NCI-H2029 (cell line): ENCODE data around the gene LMAN1.

ENCODE experiments used
- DNase-seq: peaks from one replicate; lab custom pipeline; 2025; lab: John Stamatoyannopoulos, UW

LMAN1 gene, protein sequence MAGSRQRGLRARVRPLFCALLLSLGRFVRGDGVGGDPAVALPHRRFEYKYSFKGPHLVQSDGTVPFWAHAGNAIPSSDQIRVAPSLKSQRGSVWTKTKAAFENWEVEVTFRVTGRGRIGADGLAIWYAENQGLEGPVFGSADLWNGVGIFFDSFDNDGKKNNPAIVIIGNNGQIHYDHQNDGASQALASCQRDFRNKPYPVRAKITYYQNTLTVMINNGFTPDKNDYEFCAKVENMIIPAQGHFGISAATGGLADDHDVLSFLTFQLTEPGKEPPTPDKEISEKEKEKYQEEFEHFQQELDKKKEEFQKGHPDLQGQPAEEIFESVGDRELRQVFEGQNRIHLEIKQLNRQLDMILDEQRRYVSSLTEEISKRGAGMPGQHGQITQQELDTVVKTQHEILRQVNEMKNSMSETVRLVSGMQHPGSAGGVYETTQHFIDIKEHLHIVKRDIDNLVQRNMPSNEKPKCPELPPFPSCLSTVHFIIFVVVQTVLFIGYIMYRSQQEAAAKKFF

DNA sequence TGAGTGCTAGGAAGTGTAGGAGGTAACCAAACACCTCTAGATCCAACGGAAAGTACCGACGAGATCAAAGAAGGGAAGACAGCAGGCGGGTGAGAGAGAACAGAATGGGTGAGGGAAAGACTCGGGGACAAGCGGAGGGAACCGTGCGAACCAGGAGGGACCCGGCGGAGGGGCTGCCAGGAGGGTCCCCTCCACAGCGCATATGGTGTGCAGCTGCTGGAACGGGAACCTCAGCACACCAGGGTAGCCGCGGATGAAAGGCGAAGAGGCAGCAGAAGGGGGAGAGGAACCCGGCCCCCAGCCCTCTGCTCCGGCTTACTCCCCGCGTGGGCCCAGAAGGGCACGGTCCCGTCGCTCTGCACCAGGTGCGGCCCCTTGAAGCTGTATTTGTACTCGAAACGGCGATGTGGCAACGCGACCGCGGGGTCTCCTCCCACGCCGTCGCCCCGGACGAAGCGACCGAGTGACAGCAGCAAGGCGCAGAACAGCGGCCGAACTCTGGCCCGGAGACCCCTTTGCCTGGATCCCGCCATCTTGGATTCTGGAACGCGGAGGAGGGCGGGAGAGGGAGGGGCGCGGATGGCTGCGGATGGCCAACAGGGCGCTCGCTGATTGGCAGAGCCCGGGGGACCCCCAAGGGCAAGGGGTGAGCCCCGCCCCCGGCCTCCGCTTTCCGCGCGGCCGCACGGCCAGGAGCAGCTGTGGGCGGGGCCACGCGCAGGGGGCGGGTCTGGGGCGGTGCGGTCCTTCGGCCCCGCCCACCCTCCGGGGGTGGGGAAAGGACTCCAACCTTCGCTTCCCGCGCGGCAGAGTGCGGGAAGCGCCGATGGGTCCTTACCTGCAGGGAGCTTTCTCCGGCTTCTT is at the start of gene LMAN1:
LMAN1 (minus strand) TSS at position 554 of the 864 bp plus-strand sequence; CDS start at position 533, 21 bp downstream.
- DNase-seq, result peak; percentile 87

DNA sequence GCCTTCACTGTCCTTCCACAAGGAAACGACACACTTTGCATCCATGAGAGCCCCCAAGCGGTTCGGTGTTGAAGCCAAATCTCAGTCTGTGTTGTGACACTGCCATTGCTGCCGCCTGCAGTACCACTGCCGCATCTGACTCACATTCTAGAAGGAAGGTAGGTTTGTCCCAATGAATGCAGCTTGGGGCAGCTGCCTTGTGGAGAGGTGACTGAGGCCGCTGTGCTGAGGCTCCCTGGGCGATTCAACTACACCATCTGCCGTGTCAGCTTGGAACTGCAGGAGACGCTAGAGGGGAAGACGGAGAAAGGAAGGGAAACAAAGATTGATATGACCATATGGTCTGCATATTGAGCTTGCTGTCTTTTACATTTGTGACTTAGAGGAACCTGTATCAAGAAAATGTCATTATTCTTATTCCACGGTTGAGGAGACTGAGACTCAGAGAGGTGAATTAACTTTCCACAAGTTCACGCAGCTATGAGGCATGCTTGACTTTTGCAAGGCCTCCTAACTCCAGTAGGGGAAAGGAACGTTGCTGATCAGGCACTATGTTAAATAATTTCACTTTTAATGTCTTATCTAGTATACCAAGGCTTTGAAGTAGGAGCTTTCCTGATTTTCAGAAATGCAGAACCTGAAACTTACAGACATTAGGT is 43.5 kb upstream of the LMAN1 start:
- peak; percentile 81 for DNase-seq

DNA sequence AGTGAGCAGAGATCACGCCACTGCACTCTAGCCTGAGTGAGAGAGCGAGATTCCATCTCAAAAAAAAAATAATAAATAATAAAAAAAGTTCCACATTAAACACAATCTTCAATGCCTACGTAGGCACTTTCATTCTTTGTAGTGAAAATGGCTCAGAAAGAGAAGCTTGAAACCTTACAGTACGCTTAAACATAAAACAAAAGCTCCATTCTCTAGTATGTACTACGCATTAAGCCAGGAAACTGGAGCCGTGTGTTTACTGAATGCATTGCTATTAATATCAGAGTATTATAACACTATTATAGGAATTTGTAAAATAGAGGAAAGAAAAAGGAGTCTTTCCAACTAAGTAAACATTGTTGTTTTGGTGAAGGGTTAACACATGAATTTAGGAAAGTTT is 41.3 kb upstream of the LMAN1 start:
- no peak for DNase-seq

DNA sequence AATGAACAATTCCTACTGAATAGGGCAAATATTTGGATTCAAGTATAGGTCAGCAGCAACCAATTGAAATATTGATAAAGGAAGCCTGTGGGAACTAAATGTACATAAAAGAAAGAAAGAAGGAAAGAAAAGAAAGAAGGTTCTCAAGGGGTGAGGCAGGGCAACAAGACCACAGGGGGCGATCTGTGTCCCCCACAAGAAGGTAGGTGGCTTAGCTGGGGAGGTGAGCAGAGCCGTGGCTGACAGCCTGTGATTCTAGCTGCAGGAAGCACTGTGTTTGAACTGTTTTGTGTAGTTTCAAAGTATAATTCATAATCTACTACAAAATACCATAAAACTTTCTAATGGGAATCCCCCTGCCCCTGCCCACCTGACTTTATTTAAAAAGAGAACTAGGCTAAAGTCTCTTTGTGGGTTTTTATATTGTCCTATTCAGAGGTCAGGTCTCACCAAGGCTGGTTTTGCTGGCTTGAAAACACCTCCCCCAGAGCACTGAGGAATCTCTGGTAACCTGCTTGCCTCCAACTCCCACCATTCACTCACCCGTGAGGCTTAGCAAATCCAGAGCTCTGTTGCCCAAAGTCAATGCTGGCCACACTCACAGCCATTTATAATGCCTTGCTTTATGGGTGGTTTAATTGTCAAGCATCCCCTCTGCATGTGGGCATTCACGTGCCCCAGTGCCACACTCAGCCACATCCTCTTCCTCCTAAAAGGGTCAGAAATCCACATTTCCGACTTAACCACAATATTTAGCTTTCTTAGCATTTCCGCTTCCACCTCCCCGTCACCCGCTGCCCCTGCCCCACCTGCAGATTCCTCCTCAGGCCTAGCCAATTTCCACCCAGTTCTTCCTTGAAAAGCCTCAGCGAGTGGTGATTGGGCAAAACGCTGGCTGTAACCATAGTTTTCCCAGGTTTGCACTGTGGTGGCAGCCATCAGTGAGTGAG is 36.4 kb upstream of the LMAN1 start:
- DNase-seq, result no peak

DNA sequence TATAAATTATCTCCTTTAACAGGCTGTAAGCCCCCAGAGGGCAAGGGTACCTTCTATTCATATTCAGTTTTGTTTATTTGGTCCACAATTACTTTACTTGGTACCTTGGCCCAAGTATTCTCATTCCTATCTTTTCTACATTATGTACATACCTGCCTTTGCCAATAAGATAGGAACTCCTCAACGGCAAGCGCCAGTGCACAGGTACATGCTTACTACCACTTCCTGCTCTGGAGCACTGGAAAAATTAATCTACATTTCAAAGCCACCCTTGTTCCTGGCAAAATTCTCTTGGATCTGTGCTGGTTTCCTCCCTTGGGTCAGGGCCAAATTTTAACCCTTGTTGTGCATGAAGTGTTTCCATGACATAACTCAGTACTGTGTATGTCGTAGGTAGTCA is 34.3 kb upstream of the LMAN1 start:
- peak; percentile 3 for DNase-seq

DNA sequence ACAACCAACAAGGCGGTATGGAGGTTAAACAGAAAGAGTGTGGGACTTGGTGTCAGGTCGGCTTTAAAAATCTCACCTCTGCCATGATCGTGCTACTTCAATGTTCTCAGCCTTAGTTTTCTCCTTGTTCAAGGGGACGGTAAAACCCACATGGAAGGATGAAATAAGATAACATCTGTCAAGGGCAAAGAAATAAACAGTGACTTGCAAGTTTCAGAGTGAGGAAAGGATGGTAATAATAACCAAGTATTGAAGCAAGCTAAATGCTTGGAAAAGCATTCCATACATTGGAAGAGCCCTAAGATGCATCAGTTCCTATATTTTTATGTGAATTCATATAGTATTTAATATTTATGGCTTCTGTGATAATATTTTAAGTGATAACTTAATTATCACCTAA is 29.8 kb upstream of the LMAN1 start:
- no peak for DNase-seq

DNA sequence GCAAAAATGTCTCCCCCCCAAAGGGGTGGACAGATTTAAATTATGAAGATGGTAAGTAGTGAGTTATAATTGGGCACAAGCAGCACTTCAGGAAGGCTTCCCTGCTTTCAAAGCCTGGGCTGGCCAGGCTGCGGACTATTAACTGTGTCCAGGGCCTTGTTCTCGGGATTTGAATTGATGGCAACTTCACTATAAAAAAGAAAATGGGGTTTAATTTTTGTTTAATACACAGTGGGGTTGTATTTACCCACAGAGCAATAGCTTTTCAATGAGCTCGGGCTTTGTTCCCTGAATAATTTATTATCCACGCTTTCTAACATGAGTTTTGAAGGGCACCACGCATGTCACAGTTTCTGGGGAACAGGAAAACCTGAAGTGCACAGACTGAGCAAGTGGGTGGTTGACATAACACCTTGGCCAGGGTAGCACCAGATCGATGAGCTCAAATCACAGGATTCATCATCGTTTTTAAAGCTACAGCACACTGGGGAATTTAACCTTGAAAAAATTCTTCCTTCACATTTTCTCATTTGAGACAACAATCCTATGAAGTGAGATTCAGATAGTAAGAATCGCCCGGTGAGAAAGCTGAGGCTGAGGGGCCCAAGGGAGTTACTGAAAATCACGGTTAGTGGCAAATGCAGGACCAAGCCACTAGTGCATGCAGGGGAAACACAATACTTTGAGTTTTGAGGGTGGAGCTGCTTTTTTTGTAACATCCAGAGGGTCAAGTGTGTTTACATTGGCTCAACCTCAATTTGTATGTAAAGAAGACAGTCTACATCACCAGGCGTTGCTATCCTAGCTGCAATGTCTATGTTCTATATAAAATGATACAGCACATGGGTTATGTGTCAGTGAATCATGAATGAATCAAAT is 28.9 kb upstream of the LMAN1 start:
- DNase-seq, result peak; percentile 18

DNA sequence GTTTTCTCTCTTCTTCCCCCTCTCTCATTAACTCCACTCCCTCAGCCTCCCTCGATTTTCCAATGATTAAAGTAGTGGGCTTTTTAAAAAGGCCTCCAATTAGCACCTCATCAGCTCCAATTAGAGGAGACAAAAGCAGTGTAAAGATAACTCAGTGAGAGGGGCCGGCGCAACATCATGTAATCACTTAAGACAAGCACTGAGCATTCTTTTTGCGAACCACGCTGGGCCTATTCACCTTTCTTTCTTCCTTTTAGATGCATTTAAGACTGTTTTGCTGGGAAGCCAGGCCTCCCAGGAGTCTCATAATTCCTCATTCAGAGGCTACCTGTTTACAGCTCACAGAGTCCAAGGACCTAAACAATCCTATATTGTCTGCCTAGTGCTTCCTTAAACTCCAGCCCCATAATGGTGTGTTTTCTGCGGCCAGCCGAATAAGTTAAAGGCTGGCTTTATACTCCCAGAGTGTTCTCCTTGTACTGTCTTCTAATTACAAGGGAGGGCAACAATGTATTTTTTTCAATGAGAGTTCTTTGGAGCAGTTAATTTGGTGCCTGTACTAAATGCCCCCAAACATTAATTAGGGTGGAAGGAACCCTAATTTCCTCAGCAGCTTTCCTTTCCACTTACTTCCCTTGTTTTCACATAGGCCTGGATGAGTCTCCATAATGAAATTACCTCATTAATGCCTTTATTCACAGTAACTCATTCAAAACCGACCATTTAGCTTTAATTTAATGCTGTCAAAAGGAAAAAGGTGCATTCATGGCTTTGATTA is 28.0 kb upstream of the LMAN1 start:
- DNase-seq, result no peak

DNA sequence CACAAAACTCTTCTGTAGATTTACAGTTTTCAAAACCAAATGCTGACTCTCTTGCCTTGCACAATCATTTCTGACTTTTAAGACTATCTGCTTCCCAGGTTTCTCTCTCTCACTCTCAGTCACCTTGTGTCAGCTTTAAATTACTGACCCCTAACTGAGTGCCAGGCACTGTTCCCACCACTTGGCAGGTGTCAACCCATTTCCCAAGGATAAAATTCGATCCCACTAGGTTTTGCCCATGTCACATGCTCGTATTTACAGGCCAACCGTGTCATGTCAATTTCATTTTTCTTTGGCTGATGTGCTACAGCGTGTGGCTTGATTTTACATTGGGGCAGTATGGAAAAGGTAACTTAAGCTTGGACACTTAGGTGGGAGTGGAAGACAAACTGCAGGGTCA is 26.1 kb upstream of the LMAN1 start:
- no peak for DNase-seq

DNA sequence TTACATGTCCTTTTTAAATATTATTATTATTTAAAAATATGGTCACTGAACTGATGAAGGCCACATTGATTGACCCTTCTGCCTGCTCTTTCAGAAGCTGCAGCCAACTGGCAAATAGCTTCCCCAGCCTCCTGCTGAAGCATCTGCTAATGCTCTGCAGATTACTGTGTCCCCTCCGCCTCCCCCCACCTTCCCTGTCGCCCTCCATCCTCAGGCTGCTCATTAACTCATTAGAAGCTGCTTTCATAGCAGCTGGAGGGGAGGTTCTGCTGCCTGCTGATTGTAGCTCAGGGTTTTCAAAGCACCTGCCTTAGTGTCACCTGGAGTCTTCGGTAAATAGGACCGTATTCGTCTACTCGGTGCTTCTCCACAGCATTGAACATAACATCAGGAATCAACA is 24.8 kb upstream of the LMAN1 start:
- DNase-seq, result no peak

DNA sequence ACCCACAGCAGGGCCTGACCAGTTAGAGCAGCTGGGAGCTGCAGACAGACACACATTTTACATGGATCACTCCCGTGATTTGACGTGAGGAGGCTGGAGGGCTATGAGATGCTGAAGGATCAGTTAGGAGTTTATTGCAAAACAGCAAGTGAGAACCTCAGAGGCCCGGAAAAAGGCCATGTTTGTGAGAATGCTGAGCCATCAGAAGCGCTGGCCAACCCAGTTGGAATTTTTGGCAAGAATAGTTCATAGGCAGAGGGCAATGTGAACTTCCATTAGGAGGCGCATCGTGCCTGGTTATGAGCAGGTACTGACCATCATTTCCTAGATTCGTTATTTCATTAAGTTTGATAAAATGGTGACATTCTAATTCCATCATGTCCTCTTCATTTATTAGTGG is 23.3 kb upstream of the LMAN1 start:
- DNase-seq, result no peak

DNA sequence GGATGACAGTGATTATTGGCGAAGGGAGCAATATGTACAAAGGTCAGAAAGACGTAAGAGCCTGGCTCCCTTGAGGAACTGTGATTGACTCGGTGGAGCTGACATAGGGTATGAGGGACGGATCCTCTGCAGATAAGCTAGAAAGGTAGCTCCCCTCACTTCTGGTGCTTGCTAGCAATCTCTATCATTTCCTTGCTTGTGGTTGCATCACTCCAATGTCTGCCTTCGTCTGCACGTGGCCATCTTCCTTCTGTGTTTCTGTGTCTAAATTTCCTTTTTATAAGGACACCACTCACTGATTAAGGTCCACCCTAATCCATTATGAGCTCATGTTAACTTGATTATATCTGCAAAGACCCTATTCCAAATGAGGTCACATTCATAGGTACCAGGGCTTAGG is 22.9 kb upstream of the LMAN1 start:
- no peak for DNase-seq

DNA sequence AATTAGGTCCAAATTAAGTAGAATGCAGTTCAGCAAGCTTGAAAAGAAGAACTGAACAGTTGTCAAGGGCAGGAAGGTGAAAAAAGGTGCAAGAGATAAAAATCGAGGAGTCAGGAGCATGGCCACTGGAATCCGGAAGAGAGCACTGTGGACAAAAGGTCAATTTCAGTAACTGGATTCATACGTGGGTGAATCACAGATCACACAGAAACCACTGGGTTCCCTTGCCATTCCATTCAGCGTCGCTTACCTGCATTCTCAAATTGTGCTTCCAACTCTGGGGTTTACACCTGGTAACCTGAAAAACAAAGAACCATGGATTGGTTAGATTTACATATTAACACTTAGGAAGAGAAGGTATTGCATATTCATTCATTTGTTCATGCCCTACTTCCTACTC is 21.6 kb upstream of the LMAN1 start:
- DNase-seq, result no peak

DNA sequence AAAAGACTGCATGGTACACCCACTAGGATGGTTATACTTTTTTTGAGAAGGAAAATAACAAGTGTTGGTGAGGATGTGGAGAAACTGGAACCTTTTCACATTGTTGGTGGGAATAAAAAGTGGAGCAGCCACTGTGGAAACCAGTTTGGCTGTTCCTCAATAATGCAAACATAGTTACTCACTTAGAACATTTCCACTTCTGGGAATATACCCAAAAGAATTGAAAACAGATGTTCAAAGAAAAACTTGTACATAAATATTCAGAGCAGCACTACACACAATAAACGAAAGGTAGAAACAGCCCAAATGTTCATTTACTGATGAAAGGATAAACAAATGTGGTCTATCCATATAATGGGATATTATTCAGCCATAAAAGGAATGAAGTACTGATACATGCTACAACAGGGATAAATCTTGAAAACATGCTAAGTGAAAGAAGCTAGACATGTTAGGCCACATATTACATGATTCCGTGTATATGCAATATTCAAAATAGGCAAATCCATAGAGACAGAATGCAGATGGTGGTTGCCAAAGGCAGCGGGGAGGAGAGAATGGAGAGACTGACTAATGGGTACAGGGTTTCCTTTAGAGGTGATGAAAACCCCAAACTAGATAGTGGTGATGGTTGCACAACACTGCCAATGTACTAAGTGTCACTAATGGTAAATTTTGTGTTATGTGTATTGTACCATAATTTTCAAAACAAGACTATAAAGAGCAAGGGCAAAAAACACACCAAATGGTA is 20.9 kb upstream of the LMAN1 start:
- no peak for DNase-seq

DNA sequence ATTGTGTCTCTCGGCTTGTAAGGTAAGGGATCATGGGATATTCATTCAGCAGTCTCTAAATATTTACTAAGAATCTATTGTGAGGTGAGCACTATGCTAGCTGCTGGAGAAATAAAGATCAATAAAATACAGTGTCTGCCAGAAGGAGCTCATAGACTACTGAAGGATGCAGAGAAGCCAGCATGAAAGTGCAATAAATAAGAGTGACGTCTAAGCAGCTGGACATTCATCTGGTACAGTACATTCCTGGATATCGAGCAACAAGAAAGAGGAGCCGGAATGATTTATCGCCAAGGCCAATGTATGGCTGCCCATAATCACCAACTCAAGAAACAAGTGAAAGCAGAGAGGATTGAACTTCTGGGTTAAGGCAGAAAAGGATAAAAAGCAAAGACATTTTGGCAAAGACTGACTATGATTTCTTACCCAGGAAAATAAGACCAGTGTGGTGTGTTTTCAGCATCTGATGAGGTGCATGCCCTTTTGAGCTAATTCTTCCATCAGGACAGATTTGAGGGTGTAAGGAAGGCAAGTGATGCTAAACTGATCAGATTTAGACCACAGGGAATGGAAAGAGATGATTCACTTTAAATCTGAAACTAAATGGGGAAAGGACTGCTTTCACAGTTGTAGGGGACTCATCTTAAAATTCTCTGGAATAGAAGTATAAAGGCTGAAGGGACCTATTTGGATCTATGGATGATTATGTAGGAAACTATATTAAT is 18.7 kb upstream of the LMAN1 start:
- no peak for DNase-seq

DNA sequence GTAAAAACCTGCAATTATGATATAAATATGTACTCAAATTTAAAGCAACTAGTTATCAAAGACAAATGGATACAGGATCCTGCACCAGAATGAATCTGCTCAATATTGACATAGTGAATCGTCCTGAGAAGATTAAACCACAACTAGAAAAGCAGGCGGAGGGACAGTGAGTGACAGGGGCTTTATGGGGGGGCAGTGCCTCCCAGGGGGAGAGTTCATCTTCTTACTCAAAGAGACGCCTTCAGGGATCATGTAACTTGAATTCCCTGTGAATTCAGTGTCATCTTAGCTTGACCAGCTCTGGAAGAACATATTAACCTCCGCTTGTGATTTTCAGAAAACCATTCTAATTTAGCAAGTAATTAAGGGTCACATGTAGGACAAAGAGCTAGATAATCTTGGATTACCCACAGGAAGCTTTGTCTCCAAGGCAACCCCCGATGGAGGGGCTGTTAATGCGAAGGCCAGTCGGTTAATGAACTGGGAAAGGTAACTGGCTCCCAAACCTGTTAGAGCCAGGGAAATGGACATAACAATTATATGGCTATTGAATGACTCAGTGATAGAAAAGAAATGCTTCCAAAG is 17.4 kb upstream of the LMAN1 start:
- no peak for DNase-seq

DNA sequence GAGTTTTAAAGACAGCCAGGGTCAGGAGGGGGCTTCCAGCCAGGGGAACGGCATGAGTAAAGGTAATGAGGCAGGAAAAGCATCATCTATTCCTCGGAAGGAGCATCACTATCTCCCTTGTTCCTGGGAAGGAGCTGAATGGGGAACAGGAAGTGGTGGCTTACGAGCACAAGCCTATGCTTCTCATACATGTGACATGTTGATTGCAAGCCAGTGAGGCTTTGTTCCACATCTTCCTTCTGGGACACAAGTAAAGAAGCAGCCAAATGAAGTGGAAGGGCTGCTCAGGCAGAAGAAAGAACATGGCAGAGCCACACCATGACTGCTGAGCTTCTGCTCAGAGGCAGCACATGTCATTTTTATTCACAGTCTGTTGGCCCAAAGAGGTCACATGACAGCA is 15.1 kb upstream of the LMAN1 start:
- DNase-seq, result no peak

DNA sequence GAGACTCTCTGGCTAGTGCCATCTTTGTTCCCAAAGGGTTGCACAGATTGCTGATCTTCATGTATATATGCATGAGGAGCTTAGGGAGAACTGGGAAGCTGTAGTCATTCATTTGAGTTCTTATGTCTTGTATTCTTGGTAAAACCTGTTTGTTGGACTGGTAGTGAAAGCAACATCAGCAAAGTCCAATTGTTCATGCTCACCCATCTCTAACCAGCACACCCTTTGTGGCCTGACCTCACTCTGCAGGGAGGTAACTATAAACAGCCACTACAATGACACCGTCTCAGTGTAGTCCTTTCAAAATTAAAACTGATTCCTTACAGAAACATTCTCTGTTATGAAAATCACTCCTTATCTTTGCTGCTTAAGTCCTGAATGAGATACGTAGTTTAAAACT is 13.9 kb upstream of the LMAN1 start:
- no peak for DNase-seq
